ENCODE results near the gene UBXN10.

Gene UBXN10

DNA sequence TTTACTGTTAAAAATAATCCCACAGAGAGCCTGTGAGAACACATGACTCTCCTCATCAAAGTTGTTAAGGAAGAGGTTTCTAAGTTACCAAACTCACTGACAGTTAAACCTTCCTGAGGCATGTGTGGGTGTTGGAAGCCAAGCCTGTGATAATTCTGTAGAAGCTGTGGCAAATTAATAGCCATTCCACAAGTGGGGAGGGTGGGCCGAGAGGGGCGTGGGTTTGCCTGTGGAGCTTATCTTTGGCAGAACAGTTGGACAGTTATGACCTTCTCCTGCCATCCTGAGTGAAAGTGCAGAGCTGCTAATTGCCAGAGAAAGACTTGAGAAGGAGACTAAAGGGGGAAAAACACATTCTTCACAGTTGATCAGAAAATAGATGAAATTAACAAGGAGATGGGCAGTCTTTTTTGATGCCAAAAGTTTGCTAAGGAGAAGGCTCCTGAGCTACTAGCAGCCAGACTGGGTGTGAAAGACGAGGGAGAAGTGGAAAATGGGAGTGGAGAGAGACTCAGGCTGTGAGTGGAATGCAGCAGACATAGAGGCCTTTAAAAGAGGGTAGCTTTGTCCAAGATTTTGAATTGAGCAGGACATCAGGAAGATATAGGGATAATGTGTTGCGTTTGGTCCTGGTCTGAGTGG lies 2.0 kb downstream of the UBXN10 start:
- Histone ChIP-seq H3K9ac (ENCODE audit: low read length) (no peak overlapping the region), H3K4me3 (ENCODE audit: low read length) (no peak overlapping the region), H3K9me3 (ENCODE audit: control insufficient read depth, low read depth, low read length) (no peaks in the 10 kb centered on the region), H3K27me3 (ENCODE audit: control insufficient read depth, insufficient read depth, low read length) (peaks cover 21% of the 10 kb centered on the region), H3K27ac (ENCODE audit: low read length) (no peak overlapping the region), H3K36me3 (ENCODE audit: control insufficient read depth, low read depth, low read length) (no peaks in the 10 kb centered on the region), H3K4me1 (ENCODE audit: control insufficient read depth, low read depth, low read length) (peaks cover 9% of the 10 kb centered on the region)

DNA sequence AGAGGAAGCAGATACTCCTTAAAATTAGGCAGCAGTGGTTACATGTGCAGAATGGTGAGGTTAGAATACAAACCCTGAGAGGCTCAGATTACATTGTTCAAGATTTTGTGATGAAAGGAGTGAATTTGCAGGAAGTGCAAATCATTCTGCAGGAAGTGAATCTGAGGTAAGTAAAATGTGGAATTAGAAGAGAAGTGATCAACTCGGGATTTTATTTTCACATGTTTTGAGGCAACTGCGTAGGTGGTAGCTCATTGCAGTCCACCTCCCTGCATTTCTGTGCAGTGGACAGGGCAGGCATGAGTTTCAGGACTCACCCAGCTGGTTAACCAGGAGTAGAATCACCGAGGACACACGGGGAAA lies 2.5 kb downstream of the UBXN10 start:
- H3K4me1 ChIP-seq (ENCODE audit: control insufficient read depth, low read depth, low read length) = peaks cover 9% of the 10 kb centered on the region
- H3K27ac ChIP-seq (ENCODE audit: low read length) = no peak overlapping the region
- H3K27me3 ChIP-seq (ENCODE audit: control insufficient read depth, insufficient read depth, low read length) = peaks cover 21% of the 10 kb centered on the region
- H3K4me3 ChIP-seq (ENCODE audit: low read length) = no peak overlapping the region
- H3K9me3 ChIP-seq (ENCODE audit: control insufficient read depth, low read depth, low read length) = no peaks in the 10 kb centered on the region
- H3K9ac ChIP-seq (ENCODE audit: low read length) = no peak overlapping the region
- no peaks in the 10 kb centered on the region for H3K36me3 ChIP-seq (ENCODE audit: control insufficient read depth, low read depth, low read length)

DNA sequence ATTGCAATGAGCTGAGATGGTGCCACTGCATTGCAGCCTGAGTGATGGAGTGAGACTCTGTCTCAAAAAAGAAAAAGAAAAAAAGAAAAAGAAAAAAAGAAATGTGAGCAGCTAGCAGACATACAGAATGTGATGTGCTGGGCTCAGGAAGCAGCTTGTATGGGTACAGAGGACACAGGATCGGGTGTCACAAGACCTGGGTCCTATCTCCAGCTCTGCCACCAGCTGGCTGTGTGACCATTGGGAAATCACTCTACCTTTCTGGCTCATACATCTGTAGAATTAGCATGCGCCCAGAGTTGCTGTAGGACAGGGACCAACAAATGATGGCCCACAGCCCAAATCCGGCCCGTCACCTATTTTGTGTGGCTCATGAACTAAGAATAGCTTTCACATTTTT lies 3.8 kb downstream of the UBXN10 start:
- Histone ChIP-seq H3K36me3 (ENCODE audit: control insufficient read depth, low read depth, low read length) (no peaks in the 10 kb centered on the region), H3K27me3 (ENCODE audit: control insufficient read depth, insufficient read depth, low read length) (peaks cover 21% of the 10 kb centered on the region), H3K4me3 (ENCODE audit: low read length) (no peak overlapping the region), H3K9me3 (ENCODE audit: control insufficient read depth, low read depth, low read length) (no peaks in the 10 kb centered on the region), H3K9ac (ENCODE audit: low read length) (no peak overlapping the region), H3K4me1 (ENCODE audit: control insufficient read depth, low read depth, low read length) (peaks cover 10% of the 10 kb centered on the region), H3K27ac (ENCODE audit: low read length) (no peak overlapping the region)

DNA sequence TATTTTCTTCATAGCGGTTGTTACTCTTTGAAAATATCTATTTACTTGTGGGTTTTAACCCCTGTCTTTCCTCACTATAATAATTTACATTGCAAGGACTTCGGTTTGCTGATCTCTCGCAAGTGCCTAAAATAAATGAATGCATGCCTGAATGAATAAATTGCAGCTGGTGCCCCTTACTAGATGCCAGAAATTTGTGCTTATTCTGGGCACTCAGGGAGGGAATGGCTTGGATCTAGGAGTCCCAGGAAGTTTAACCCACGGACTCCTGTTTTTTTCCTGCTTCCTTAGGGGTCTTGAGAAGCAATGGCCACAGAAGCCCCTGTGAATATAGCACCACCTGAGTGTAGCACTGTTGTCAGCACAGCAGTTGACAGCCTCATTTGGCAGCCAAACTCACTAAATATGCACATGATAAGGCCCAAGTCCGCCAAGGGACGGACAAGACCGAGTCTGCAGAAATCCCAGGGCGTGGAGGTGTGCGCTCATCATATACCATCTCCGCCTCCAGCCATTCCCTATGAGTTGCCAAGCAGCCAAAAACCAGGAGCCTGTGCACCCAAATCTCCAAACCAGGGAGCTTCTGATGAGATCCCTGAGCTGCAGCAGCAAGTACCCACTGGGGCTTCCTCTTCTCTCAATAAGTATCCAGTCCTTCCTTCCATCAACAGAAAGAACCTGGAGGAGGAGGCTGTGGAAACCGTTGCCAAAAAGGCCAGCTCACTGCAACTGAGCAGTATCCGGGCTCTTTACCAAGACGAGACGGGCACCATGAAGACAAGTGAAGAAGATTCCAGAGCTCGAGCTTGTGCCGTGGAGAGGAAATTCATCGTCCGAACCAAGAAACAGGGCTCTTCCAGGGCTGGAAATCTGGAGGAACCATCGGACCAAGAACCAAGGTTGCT lies 4.6 kb downstream of the UBXN10 start:
- peaks cover 17% of the 10 kb centered on the region for H3K27me3 ChIP-seq (ENCODE audit: control insufficient read depth, insufficient read depth, low read length)
- H3K4me3 ChIP-seq (ENCODE audit: low read length) = no peak overlapping the region
- no peak overlapping the region for H3K9ac ChIP-seq (ENCODE audit: low read length)
- H3K4me1 ChIP-seq (ENCODE audit: control insufficient read depth, low read depth, low read length) = peaks cover 14% of the 10 kb centered on the region
- no peaks in the 10 kb centered on the region for H3K36me3 ChIP-seq (ENCODE audit: control insufficient read depth, low read depth, low read length)
- H3K27ac ChIP-seq (ENCODE audit: low read length) = no peak overlapping the region
- H3K9me3 ChIP-seq (ENCODE audit: control insufficient read depth, low read depth, low read length) = no peaks in the 10 kb centered on the region

DNA sequence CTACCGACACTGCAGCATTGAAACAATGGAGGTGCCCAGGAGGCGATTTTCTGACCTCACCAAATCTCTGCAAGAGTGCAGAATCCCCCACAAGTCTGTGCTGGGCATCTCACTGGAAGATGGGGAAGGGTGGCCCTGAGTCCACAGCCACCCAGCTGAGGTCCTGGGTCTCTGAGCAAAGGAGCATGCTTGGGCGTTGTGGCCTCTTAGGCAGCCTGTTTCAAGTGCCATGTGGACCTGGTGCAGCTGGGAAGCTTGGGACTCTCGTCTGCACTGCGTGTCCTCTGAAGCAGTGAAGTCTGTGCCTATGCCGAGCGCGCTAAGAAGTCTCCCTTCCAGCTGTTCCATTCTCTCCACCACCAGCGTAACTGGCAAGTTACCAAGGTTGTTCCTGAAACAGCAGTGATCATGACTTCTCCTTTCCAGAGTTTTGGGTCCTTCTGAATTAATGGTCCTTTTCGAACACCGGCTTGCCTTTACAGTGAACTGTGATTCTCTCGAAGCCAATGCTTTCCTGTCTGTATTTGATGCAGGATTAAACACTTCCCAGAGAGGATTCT lies 5.5 kb downstream of the UBXN10 start:
- H3K4me3 ChIP-seq (ENCODE audit: low read length) = no peak overlapping the region
- no peak overlapping the region for H3K9ac ChIP-seq (ENCODE audit: low read length)
- peaks cover 15% of the 10 kb centered on the region for H3K27me3 ChIP-seq (ENCODE audit: control insufficient read depth, insufficient read depth, low read length)
- H3K27ac ChIP-seq (ENCODE audit: low read length) = no peak overlapping the region
- no peaks in the 10 kb centered on the region for H3K36me3 ChIP-seq (ENCODE audit: control insufficient read depth, low read depth, low read length)
- H3K4me1 ChIP-seq (ENCODE audit: control insufficient read depth, low read depth, low read length) = peaks cover 14% of the 10 kb centered on the region
- no peaks in the 10 kb centered on the region for H3K9me3 ChIP-seq (ENCODE audit: control insufficient read depth, low read depth, low read length)

DNA sequence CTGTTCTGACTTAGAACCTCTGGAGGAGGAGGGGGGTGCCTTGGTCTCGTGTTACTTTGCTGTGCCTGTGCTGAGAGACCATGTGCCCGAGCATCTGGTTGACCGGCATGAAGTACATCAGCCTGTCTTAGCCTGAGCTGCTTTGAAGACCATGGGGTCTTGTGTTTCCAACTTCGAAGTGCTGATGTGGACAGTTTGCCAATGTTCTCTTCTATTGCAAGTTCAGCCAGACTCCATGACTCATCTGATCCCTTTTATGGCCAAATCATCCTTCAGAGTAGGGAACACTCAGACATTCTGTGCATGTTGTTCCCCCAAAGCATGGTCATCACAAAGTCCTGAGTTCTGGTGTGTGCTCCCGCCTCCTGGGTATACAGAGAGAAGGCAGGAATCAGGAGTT lies 6.5 kb downstream of the UBXN10 start:
- peaks cover 11% of the 10 kb centered on the region for H3K27me3 ChIP-seq (ENCODE audit: control insufficient read depth, insufficient read depth, low read length)
- no peaks in the 10 kb centered on the region for H3K9me3 ChIP-seq (ENCODE audit: control insufficient read depth, low read depth, low read length)
- H3K4me3 ChIP-seq (ENCODE audit: low read length) = no peak overlapping the region
- H3K9ac ChIP-seq (ENCODE audit: low read length) = no peak overlapping the region
- H3K27ac ChIP-seq (ENCODE audit: low read length) = no peak overlapping the region
- H3K4me1 ChIP-seq (ENCODE audit: control insufficient read depth, low read depth, low read length) = peaks cover 5% of the 10 kb centered on the region
- no peaks in the 10 kb centered on the region for H3K36me3 ChIP-seq (ENCODE audit: control insufficient read depth, low read depth, low read length)

DNA sequence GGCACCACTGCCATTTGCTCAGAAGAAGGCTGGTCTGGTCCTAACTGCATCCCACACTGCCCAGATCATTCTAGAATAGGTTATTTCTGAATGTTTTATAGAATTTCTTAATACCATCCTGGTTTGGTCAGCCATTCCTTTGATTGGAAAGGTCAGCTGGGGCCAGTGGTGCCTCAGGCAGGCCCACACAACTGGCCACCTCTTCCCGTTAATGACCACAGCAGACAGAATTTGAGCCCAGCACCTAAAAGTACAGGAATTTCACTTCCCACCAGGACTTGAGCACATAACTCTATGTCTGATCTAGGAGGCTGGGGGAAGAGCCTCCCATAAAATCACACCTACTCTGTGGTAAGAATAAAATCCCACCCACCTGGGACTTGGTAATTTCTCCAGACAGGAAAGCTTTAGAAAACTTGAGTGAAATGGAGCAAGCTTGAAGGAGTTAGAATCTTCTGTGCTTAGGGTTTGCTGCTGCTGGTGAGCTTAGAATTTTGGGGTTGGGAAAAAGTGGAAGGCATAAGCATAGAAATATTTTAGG lies 7.0 kb downstream of the UBXN10 start:
- H3K9me3 ChIP-seq (ENCODE audit: control insufficient read depth, low read depth, low read length) = no peaks in the 10 kb centered on the region
- H3K27ac ChIP-seq (ENCODE audit: low read length) = no peak overlapping the region
- no peak overlapping the region for H3K4me3 ChIP-seq (ENCODE audit: low read length)
- peaks cover 11% of the 10 kb centered on the region for H3K27me3 ChIP-seq (ENCODE audit: control insufficient read depth, insufficient read depth, low read length)
- no peak overlapping the region for H3K9ac ChIP-seq (ENCODE audit: low read length)
- peaks cover 5% of the 10 kb centered on the region for H3K4me1 ChIP-seq (ENCODE audit: control insufficient read depth, low read depth, low read length)
- no peaks in the 10 kb centered on the region for H3K36me3 ChIP-seq (ENCODE audit: control insufficient read depth, low read depth, low read length)

DNA sequence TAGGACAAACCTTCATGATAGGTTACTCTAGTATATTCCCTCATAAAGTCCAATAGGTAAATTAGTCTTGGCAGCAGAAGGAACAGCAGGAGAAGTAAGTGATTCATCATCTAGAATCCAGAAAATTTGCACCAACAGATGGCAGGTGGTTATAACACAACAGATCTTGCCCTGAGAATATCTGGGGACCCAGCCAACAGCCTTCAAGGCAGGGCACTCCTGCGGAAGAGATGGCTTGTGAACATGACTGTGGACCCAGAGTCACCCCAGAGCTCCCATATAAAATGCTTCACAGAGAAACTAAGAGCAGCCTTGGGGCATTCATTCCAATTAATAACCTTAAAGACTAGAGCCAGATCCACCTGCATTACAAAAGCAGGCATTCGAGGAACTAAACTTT lies 8.3 kb downstream of the UBXN10 start:
- Histone ChIP-seq H3K4me3 (ENCODE audit: low read length) (no peak overlapping the region), H3K36me3 (ENCODE audit: control insufficient read depth, low read depth, low read length) (no peaks in the 10 kb centered on the region), H3K27me3 (ENCODE audit: control insufficient read depth, insufficient read depth, low read length) (no peaks in the 10 kb centered on the region), H3K9ac (ENCODE audit: low read length) (no peak overlapping the region), H3K4me1 (ENCODE audit: control insufficient read depth, low read depth, low read length) (peaks cover 5% of the 10 kb centered on the region), H3K9me3 (ENCODE audit: control insufficient read depth, low read depth, low read length) (no peaks in the 10 kb centered on the region), H3K27ac (ENCODE audit: low read length) (no peak overlapping the region)

DNA sequence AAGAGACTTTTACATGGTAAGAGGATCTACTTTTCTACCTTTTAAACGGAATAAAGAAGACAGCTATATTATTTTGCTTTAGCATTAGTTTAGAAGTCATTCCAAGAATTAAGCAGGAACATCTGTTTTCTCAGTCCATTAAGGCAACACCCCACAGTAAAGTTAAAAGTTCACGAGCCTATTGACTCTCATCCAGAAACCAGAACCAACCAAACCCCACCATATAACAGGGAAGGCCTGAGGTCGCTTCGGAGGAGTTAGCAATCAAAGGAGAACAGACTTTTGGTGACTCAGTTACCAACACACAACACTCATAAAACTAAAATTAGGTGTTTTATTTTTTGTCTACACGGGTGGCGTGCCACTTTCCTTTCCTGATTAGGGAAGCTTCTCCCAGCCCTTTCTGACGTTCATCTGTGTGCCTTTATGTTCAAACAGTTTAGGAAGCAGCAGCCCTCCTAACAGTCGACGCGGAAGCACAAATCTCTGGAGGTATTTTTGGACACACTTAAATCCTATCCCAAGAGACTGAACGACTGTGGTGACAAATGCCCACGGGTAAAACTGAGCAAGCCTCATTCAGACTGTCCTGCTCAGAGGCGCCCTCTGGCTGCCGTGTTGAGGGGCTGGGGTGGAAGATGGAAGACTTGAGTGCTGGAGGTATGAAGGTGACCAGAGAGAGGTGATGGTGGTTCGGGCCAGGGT lies 9.0 kb downstream of the UBXN10 start:
- Histone ChIP-seq H3K4me3 (ENCODE audit: low read length) (no peak overlapping the region), H3K27me3 (ENCODE audit: control insufficient read depth, insufficient read depth, low read length) (no peaks in the 10 kb centered on the region), H3K9ac (ENCODE audit: low read length) (no peak overlapping the region)

DNA sequence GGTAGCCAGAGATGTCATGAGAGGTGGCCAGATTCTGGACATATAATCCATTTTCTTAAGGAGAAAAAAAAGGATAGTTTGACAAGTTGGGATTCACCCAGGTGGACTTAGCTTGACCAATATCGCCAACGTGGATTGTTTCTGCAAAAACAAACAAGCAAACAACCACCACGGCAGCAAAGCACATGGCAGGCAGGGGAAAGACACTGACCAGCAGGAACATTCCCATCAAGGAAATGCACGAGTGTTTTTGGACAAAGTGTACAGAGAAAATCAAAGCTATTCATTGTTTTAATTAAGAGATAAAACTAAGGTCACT lies 9.5 kb downstream of the UBXN10 start:
- Histone ChIP-seq H3K9ac (ENCODE audit: low read length) (no peak overlapping the region), H3K27me3 (ENCODE audit: control insufficient read depth, insufficient read depth, low read length) (no peaks in the 10 kb centered on the region), H3K27ac (ENCODE audit: low read length) (no peak overlapping the region), H3K9me3 (ENCODE audit: control insufficient read depth, low read depth, low read length) (no peaks in the 10 kb centered on the region), H3K4me3 (ENCODE audit: low read length) (no peak overlapping the region), H3K36me3 (ENCODE audit: control insufficient read depth, low read depth, low read length) (no peaks in the 10 kb centered on the region), H3K4me1 (ENCODE audit: control insufficient read depth, low read depth, low read length) (peaks cover 5% of the 10 kb centered on the region)

More for the DNA sequence above, 9.0 kb downstream of the UBXN10 start:
- H3K27ac ChIP-seq (ENCODE audit: low read length) = no peak overlapping the region
- no peaks in the 10 kb centered on the region for H3K36me3 ChIP-seq (ENCODE audit: control insufficient read depth, low read depth, low read length)
- H3K9me3 ChIP-seq (ENCODE audit: control insufficient read depth, low read depth, low read length) = no peaks in the 10 kb centered on the region
- peaks cover 5% of the 10 kb centered on the region for H3K4me1 ChIP-seq (ENCODE audit: control insufficient read depth, low read depth, low read length)

DNA sequence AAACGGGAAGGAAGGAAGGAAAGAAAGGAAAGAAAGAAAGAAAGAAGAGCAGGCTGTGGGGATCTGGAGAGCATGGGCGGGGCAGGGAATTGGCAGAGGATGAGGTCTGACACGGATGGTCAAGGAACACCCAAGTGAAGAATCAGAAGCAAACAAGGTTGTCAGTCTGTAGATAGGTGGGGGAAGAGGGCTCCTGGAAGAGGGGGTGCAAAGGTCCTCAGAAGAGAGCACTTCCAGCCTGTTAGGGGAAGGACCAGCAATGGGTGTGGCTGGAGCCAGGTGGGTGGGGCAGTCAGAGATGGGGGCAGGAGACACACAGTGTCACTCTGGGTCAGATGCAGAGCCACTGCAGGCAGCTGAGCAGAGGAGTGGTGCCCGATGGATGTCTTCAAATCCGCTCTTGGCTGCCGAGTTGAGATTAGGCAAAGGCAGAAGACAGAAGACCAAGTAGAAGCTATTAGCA lies 11.5 kb downstream of the UBXN10 start:
- H3K9ac ChIP-seq (ENCODE audit: low read length) = no peak overlapping the region
- no peaks in the 10 kb centered on the region for H3K9me3 ChIP-seq (ENCODE audit: control insufficient read depth, low read depth, low read length)
- H3K27me3 ChIP-seq (ENCODE audit: control insufficient read depth, insufficient read depth, low read length) = no peaks in the 10 kb centered on the region
- H3K27ac ChIP-seq (ENCODE audit: low read length) = no peak overlapping the region
- H3K4me1 ChIP-seq (ENCODE audit: control insufficient read depth, low read depth, low read length) = peaks cover 5% of the 10 kb centered on the region
- H3K36me3 ChIP-seq (ENCODE audit: control insufficient read depth, low read depth, low read length) = no peaks in the 10 kb centered on the region
- no peak overlapping the region for H3K4me3 ChIP-seq (ENCODE audit: low read length)
